A673 (cell line): Measurements from ENCODE around the gene CASP1.
"Not testable (repeated sequence)": the region's sequence is repeated elsewhere in the genome, so short reads cannot be mapped to it uniquely, and the experiment has no call there.

Experiments used
- EZH2 ChIP-seq: fragments of 200-600 bp; sonication (generic); IDR thresholded peaks from 2 replicates; pipeline ENCODE4 v1.6.1; 2017; ENCODE audit warnings: borderline replicate concordance, low read depth, mild to moderate bottlenecking, mixed read lengths, antibody characterized with exemption, low read length; ENCODE audit not compliant: poor library complexity, severe bottlenecking
- TF ChIP-seq, protein P1 (sequence below): fragments of 300-800, 200-600 bp; sonication (generic); conservative IDR thresholded peaks from 2 replicates; pipeline ENCODE4 v1.5.1; 2017; ENCODE audit warnings: low read depth, mild to moderate bottlenecking, antibody characterized with exemption, low read length, moderate library complexity, mixed read lengths

DNA sequence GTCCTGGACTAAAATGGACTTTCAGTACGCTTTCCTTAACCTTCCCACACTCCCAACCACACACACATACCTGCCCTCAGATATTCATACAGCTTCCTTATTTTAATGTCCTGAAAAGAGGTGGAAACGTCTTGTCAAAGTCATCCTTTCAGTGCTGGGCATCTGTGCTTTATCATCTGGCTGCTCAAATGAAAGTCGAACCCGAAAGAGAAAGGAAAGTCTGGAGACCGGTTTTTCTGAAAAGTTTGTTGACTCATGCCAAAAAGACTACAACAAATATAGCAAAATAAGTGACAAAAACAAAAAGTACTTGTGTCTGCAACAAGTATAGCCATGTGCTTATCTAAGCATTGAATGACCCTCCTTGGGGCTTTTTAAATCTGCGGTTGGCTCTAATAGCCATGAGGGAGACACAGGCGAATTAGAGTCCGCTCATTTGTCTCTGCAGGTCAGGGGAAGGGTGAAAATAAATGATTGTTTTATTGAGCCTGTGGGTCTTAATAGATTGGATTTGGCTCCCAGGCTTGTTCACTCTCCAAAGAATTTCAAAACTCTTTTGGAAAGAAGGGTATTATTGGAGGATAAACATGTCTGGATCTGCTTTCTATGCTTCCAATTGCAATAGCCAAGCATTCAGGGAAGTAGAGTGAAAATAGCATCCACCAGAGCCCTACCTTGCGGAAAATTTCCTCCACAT, 28.4 kb upstream of the CASP1 start:
- TF ChIP-seq, protein P1, sequence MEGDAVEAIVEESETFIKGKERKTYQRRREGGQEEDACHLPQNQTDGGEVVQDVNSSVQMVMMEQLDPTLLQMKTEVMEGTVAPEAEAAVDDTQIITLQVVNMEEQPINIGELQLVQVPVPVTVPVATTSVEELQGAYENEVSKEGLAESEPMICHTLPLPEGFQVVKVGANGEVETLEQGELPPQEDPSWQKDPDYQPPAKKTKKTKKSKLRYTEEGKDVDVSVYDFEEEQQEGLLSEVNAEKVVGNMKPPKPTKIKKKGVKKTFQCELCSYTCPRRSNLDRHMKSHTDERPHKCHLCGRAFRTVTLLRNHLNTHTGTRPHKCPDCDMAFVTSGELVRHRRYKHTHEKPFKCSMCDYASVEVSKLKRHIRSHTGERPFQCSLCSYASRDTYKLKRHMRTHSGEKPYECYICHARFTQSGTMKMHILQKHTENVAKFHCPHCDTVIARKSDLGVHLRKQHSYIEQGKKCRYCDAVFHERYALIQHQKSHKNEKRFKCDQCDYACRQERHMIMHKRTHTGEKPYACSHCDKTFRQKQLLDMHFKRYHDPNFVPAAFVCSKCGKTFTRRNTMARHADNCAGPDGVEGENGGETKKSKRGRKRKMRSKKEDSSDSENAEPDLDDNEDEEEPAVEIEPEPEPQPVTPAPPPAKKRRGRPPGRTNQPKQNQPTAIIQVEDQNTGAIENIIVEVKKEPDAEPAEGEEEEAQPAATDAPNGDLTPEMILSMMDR = not testable (repeated sequence)
- not testable (repeated sequence) for TF ChIP-seq EZH2
